Measurements from ENCODE around the gene CLEC18B.
"Not testable (repeated sequence)": the region's sequence is repeated elsewhere in the genome, so short reads cannot be mapped to it uniquely, and the experiment has no call there.

CLEC18B gene

GRCh38 chr16:74420612-74421481 is at the start of gene CLEC18B:
Gene CLEC18B, minus strand, starts transcription at chr16:74421478. Its CDS starts 208 bp downstream, at chr16:74421270.
- H3K27me3 ChIP-seq; H3K4me3 ChIP-seq (ENCODE audit: low read depth in 1 of 2, low read length in 1 of 2); H3K4me1 ChIP-seq (ENCODE audit: control insufficient read depth in 1 of 2, insufficient read depth in 1 of 2, low read depth in 1 of 2, low read length in 1 of 2); H3K27ac ChIP-seq; H3K9me3 ChIP-seq; H3K36me3 ChIP-seq: not testable (repeated sequence)

DNA sequence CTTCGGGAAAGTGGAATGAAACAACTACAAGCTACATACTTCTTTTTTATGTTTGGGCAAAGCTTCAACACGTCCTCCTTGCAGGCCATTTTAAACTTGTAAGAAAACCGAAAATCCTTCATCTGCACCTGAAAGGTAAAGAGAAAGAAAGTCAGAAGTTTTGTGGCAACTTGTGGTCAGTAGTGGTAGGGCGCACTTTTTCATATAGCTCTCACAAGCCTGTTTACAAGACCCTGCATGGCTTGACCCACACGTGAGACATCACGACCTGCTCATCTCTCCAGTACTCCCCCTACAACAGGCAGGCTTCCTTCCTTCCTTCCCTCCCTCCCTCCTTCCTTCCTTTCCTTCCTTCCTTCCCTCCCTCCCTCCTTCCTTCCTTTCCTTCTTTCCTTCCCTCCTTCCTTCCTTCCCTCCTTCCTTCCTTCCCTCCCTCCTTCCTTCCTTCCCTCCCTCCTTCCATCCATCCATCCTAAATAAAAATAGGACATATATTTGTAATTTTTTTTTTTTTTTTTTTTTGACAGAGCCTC is 48.7 kb upstream of the CLEC18B start:
- H3K27ac ChIP-seq: no peak overlapping the region
- H3K4me3 ChIP-seq (ENCODE audit: low read depth in 1 of 2, low read length in 1 of 2): no peak overlapping the region
- no peaks in the 10 kb centered on the region for H3K4me1 ChIP-seq (ENCODE audit: control insufficient read depth in 1 of 2, insufficient read depth in 1 of 2, low read depth in 1 of 2, low read length in 1 of 2)
- peaks cover 98% of the 10 kb centered on the region for H3K36me3 ChIP-seq
- TF ChIP-seq, protein P1, sequence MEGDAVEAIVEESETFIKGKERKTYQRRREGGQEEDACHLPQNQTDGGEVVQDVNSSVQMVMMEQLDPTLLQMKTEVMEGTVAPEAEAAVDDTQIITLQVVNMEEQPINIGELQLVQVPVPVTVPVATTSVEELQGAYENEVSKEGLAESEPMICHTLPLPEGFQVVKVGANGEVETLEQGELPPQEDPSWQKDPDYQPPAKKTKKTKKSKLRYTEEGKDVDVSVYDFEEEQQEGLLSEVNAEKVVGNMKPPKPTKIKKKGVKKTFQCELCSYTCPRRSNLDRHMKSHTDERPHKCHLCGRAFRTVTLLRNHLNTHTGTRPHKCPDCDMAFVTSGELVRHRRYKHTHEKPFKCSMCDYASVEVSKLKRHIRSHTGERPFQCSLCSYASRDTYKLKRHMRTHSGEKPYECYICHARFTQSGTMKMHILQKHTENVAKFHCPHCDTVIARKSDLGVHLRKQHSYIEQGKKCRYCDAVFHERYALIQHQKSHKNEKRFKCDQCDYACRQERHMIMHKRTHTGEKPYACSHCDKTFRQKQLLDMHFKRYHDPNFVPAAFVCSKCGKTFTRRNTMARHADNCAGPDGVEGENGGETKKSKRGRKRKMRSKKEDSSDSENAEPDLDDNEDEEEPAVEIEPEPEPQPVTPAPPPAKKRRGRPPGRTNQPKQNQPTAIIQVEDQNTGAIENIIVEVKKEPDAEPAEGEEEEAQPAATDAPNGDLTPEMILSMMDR (IDR thresholded peaks at IDR 0.05): no peak
- H3K9me3 ChIP-seq: no peaks in the 10 kb centered on the region
- no peaks in the 10 kb centered on the region for H3K27me3 ChIP-seq

- Histone ChIP-seq H3K4me1 (ENCODE audit: control insufficient read depth in 1 of 2, insufficient read depth in 1 of 2, low read depth in 1 of 2, low read length in 1 of 2) (no peaks in the 10 kb centered on the region), H3K27me3 (no peaks in the 10 kb centered on the region), H3K27ac (no peak overlapping the region), H3K4me3 (ENCODE audit: low read depth in 1 of 2, low read length in 1 of 2) (no peak overlapping the region), H3K9me3 (no peaks in the 10 kb centered on the region), H3K36me3 (peaks cover 98% of the 10 kb centered on the region)
- TF ChIP-seq, protein P1 (IDR thresholded peaks at IDR 0.05): no peak
These were observed 47.7 kb upstream of the CLEC18B start for GRCh38 chr16:74468807-74469525.

DNA sequence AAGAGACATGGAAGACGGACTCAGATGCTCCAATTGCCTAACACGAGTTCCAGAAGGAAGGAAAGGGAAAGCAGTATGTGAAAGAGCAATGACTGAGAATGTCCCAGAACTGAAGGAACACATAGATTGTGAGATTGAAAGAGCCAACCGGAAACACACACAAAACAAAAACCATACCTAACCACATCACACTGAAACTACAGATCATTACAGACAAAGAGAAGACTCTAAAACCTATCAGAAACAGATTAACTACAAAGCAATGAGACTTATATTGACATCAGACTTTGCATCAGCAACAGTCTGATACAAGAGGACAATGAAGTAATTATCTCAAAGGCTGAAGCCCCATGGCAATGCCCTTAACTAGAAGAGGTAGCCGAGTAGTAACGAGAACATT is 45.6 kb upstream of the CLEC18B start:
- peaks cover 99% of the 10 kb centered on the region for H3K36me3 ChIP-seq
- no peaks in the 10 kb centered on the region for H3K9me3 ChIP-seq
- TF ChIP-seq, protein P1 (IDR thresholded peaks at IDR 0.05): no peak
- no peaks in the 10 kb centered on the region for H3K4me1 ChIP-seq (ENCODE audit: control insufficient read depth in 1 of 2, insufficient read depth in 1 of 2, low read depth in 1 of 2, low read length in 1 of 2)
- H3K27me3 ChIP-seq: no peaks in the 10 kb centered on the region
- H3K4me3 ChIP-seq (ENCODE audit: low read depth in 1 of 2, low read length in 1 of 2): no peak overlapping the region
- no peak overlapping the region for H3K27ac ChIP-seq

- Histone ChIP-seq H3K27me3 (no peaks in the 10 kb centered on the region), H3K36me3 (peaks cover 99% of the 10 kb centered on the region), H3K9me3 (no peaks in the 10 kb centered on the region), H3K4me3 (ENCODE audit: low read depth in 1 of 2, low read length in 1 of 2) (no peak overlapping the region), H3K27ac (no peak overlapping the region), H3K4me1 (ENCODE audit: control insufficient read depth in 1 of 2, insufficient read depth in 1 of 2, low read depth in 1 of 2, low read length in 1 of 2) (no peaks in the 10 kb centered on the region)
- TF ChIP-seq, protein P1 (IDR thresholded peaks at IDR 0.05): no peak
These were observed 44.8 kb upstream of the CLEC18B start for GRCh38 chr16:74465851-74466685.
